NK-92 (cell line): ENCODE results near the gene SEMA3E.
"Not testable (repeated sequence)": the region's sequence is repeated elsewhere in the genome, so short reads cannot be mapped to it uniquely, and the experiment has no call there.

ENCODE experiments used
- DNase-seq: peaks from one replicate; lab custom pipeline; 2025; ENCODE audit not compliant: unreplicated experiment; lab: John Stamatoyannopoulos, UW

SEMA3E gene

DNA sequence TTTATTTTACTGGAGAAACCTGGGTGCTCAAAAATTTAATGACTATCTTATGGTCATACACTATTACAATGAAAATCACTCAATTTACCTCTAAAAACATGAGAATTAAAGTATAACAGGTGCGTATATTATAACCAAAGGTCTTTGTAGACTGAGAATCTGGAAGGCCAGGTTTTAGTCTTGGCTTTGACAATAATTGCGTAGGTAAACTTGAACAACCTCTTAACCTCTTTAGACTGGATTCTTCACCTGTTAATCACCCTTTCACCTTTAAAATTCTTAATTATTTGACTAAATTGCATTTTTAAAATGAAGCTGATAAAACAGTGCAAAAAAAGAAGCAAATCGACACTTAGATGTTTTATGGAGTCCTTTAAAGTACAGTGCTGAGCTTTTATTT, 156.1 kb downstream of the SEMA3E start:
- no peak for DNase-seq

DNA sequence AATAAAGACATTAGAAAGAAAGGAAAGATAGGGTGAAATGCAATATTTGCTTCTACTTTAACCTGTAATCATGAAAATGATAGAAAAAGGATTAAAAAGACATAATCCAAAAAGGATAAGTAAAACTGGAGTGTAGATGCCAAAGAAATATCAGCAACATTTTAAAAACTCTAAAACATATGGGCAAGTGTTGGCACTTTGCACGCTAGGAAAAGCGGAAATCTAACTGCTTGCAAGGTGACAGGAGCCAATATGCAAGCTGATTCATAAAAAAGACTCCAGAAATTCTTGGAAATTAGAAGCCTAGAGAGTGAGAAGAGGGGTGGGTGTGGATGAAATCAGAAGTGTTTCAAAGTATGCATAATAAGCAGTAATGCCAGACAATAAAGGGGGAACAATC, 161.1 kb downstream of the SEMA3E start:
- DNase-seq = no peak

DNA sequence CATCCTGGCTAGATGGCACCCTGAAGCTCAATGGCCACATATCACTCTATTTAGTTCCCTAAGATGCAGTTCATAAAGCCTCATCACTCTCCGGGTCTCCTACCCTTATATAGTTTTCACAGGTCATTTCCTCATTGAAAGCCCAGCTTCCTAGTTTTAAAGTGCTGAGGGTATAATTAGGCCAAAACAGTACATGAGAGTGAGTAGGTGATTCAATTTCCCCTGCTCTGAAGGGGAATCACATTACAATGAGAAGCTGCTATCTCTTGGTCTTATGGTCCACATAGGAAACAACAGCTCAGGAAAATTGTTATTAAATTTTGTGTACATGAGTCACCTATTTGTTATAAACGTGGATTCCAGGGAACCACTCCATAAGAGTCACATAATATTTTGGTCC, 162.0 kb downstream of the SEMA3E start:
- no peak for DNase-seq

DNA sequence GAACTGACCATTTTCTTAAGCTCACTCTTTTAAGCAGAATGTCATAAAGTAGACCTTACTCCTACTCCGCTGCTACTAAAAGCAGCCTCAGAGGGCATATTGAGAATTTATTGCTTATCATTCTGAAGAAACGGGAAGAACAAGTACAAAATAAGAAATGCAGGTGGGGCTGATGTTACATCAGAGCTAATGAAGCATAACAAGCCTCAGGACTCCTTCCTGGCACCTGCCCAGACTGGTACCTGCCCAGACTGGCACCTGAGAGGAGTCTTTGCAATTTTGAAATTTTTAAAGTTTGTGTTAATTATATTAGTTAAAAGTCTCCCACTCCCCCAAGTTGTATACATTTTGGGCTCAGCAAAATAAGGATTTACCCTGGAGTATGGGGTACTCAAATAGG, 162.4 kb downstream of the SEMA3E start:
- no peak for DNase-seq

DNA sequence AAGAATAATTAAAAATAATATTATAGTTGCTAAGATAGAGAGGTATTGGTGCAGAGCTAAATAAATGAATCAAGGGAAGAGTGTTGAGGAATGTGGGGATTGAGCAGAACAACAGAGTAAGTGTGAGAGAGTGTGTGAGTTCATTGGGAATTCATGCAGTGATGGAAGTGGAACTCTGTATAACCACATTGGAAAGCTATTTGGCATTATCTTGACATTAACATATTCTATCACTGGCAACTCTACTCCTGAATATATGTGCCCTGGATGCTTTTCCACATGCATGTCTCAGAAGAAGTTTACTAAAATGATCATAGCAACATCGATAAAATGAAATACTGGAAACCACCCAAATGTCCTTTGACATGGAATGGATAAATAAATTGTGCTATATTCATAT, 164.1 kb downstream of the SEMA3E start:
- no peak for DNase-seq

DNA sequence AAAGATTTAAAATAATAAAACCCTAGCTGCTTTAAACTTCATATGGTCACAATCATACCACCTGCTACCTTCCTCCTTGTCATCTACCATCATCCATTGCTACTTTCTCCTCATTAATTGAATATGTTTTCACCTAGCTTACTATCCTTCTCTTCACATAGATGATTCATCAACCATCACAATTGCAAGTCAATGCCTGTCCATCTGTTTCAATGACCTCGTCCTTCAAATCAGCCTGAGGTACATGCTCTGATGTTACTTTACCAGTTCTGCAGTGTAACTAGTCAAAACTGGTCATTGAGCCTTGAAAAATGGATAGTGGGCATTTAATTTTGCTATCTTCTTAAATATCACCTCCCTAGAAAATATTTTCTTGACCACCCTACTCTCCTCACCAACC, 164.7 kb downstream of the SEMA3E start:
- no peak for DNase-seq

DNA sequence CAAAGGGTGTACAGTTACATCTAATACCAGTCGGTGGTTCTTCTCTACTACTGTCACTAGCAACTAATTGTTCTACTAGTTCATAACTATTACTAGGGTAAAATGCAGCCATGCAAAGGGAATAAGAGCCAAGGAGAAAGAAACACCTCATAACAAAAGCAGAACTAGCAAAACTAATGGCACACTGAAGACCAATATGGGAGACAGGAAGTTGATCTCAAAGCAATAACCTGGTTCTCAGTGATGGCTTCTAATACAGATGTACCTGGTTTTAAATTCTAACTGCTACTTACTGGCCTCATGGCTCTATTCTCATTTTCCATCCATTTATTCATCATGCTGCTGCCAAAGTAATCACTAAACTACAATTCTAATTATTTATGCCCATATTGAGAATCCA, 170.3 kb downstream of the SEMA3E start:
- DNase-seq = no peak

DNA sequence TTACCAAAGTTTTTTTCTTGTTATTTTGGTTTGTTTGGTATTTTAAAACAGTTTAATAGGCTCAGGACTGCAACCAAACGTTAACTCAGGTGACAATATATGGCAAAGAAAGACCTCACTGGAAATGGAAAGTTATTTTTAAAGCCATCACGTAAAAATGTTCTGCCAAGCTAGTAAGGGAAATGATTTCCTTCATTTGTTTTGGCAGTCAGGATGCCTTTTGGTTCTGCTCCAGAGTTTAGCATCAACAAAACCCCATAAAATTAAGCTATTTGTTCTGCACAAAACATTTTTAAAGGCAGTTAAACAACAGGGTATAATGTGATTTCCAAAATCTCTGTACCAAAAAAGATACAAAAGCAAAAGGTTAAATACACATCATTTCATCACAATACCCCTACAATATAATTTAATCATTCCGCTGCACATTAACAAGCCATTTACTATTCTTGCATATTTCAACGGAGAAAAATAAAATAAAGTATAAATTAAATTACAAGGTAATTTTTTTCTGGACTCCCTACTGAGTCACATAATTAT, 172.4 kb downstream of the SEMA3E start:
- no peak for DNase-seq

DNA sequence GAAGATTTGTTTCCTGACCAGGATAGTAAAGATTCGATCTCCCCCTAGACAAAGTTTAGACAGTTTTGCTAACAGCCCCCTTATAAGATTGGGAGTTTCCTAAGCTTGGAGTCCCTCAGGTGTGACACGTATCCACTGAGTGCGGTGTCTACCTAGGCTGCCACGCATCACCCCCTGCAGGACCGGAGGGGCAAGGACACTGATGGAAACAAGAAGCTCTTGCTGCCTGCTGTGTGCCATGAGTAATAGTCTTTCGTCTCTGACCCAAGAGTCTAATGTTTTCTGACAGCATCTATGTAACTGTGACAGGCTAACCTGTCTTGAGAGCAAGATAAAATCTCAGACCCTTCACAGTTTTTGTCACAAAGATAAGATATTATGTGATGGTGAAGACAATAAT, 173.5 kb downstream of the SEMA3E start:
- DNase-seq = no peak

DNA sequence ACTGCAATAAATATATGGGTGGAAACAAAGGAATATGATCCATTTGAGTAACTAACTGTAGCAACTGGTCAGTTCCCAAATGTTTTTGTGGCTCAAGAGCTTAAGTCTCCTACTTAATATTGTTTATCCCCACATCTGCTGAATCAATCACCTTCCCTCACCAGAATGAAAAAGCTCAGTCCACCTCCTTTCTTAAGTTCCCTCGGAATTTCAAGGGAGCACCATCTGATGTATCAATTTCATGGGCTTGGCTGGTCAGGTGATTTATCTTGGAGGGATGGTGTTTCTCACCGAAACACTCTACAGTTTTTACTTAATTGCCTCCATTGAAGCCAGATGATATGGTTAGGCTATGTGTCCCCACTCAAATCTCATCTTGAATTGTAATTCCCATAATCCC, 176.6 kb downstream of the SEMA3E start:
- DNase-seq = no peak

DNA sequence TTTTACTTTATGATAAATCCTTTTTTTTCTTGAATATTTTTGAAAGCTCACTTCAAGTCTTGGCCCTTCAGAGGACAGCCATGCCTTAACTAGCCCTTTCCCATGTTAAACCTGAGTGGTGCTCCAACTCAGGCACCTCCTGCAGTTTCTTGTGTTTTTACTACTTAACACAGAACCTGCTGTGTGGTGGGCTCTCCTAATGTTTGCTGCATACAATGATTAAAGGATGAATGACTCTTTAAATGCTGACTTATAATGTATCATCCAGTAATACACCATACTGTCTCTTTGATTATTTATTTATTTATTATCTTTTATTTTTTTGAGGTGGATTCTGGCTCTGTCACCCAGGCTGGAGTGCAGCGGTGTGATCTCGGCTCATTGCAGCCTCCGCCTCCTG, 179.4 kb downstream of the SEMA3E start:
- no peak for DNase-seq

DNA sequence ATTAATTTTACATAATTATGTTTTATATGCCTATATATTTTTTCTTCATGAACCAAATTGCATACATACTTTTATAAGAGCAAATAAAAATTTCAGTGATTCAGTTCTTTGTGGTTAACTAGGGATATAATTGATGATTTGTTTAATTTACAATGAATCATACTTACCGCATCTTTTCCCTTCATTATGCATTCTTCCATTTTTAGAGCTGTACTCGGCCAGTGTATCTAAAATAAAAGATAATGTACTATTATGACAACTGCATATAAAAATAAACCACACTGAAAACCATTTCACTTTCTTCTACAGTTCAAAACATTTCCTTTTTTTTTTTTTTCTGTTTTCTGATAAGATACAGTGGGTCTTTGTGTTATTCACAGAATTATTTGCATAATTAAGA, 179.9 kb downstream of the SEMA3E start:
- no peak for DNase-seq

DNA sequence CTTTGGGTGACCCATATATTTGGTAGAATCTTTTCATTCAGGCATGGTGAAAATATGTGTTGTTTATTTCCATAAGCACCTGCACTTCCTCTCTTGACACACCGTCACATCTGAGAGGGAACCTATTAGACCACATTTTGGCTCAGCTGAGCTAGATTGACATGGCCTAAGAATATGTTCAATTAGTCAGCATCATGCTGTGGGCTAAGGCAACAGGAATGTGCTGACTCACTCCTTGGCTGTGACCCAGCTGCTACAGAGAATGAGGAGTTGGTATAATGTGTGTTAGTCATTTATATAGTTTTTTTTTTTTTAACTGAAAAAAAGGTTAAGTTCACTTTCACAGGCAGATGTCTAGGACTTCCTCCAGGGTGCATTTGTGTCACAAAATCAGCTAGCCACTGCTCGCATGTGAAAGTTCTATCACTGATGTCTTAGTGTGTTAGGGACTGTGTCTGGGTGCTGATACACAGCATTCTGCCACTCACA, 180.6 kb downstream of the SEMA3E start:
- no peak for DNase-seq

DNA sequence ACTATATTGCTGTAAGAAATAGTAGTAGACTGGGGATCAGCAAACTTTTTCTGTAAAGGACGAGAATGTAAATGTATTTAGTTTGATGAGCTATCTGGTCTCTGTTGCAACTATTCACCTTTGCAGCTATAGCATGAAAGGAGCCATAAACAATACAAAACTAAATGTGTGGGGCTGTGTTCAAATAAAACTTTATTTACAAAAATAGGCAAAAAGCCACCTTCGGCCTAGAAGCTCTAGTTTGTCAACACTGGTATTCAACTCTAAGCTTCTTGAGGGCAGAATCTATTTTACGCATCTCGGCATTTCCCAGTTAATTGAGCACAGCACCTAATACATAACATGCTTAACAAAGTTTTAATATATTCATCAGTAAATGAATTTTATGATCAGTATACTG, 181.4 kb downstream of the SEMA3E start:
- DNase-seq = no peak

DNA sequence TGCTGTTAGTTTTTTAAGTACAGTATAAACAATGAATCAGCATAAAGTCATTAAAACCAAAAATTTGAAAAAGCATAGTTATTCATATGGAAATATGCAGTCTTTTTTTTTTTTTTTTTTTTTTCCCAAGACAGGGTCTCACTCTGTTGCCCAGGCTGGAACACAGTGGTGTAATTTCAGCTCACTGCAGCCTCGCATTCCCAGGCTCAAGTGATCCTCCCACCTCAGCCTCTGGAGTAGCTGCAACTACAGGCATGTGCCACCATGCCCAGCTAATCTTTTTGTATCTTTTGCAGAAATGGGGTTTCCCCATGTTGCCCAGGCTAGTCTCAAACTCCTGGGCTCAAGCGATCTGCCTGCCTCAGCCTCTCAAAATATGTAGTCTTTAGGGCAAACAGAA, 182.0 kb downstream of the SEMA3E start:
- no peak for DNase-seq

DNA sequence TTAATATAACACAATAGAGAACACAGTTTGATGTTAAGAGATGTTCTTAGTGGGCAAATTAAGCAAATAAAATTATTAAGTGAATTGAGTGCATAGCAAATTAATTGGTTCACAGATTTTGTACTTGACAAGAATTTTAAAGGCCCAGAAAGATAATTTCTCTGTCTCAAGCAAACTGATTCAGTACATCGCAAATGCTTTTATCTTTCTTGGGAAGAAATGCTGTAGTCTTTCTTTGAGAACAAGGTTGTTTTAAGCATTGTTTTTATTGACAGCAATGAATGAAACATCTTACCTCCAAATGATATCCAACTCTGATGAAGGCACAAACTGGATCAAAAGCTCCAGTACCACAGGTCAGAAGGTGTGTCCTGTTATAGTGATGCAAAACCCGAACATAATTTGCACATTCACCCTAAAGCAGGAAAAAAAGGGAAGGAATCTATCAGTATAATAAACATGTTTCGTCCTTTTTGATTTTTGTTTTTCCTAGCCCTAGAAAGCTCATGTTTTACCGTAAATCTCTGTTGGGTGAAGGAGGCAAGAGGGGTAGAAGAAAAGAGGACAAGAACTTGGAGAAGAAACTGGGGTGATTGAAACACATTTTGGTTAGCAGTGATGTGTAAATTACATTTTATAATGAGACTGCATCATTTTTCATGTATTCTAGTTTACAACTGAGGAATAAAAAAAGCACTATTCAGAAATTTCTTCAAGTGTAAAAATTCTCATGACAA, 182.6 kb downstream of the SEMA3E start:
- DNase-seq = no peak

DNA sequence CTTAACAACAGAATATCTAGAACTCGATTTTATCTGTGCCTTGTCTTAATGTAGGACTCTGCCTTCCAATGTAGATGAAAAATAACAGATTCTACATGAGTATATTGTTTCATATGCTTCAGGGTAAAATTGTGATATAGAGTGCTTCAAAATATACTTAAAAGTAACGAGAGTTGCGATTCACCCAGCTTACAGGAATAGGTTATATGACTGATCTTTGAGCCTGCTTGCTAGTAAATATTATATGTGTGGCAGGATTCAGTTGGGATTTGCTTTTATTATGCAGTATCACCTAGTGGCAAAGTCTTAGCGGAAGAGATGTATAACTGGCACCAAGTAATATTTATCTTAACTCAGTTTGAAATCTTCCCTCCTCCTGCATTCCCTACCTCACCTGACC, 183.3 kb downstream of the SEMA3E start:
- DNase-seq = no peak

DNA sequence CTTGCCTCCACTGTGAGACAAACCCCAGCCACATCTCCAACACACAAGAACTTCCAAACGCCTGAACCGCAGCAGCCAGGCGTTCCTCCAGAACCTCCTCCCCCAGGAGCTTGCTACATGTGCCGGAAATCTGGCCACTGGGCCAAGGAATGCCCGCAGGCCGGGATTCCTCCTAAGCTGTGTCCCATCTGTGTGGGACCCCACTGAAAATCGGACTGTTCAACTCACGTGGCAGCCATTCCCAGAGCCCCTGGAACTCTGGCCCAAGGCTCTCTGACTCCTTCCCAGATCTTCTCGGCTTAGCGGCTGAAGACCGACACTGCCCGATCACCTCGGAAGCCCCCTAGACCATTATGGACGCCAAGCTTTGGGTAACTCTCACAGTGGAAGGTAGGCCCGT, 187.1 kb downstream of the SEMA3E start:
- not testable (repeated sequence) for DNase-seq

DNA sequence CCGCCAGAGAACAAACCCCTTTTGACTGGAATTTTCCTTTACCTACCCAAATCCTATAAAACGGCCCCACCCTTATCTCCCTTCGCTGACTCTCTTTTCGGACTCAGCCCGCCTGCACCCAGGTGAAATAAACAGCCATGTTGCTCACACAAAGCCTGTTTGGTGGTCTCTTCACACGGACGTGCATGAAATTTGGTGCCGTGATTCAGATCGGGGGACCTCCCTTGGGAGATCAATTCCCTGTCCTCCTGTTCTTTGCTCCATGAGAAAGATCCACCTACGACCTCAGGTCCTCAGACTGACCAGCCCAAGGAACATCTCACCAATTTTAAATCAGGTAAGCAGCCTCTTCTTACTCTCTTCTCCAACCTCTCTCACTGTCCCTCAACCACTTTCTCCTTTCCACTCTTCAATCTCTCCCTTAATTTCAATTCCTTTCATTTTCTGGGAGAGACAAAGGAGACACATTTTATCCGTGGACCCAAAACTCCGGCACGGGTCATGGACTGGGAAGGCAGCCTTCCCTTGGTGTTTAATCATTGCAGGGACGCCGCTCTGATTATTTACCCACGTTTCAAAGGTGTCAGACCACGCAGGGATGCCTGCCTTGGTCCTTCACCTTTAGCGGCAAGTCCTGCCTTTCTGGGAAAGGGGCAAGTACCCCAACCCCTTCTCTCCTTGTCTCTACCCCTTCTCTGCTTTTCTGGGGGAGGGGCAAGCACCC, 188.8 kb downstream of the SEMA3E start:
- DNase-seq = not testable (repeated sequence)

DNA sequence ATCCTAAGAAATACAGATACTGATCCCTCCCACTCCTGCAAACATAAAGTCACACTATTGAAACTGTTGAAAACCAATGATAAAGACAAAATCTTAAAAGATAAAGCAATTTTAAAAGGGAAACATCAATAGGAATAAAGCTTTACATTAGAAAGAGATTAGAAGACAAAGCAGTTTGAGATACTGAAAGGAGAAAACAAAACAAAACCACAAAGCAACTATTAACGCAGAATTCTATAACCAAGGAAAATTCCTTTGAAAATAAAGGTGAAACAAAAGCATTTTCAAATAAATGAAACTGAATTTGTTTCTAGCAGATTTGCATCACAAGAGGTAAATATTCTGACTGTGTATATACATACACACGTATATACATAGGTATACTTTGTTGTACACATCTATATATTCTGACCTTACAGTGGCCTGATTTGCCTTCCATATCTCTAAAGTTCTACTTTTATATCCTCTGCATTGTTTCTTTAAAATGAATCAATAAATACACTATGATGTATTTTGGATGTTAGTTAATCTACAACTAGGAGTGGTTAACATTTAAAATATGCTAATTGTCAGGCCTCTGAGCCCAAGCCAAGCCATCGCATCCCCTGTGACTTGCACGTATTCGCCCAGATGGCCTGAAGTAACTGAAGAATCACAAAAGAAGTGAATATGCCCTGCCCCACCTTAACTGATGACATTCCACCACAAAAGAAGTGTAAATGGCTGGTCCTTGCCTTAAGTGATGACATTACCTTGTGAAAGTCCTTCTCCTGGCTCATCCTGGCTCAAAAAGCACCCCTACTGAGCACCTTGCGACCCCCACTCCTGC, 189.6 kb downstream of the SEMA3E start:
- DNase-seq = not testable (repeated sequence)
